Neural progenitor cell (in vitro differentiated cells): ENCODE data around the gene SDCCAG8.

Source experiments
- CTCF ChIP-seq: fragments of 200-600 bp; sonication (generic); IDR thresholded peaks from 2 replicates; pipeline ENCODE4 v1.5.1; 2017; ENCODE audit warnings: antibody characterized with exemption, mild to moderate bottlenecking
- EZH2 ChIP-seq: fragments of 200-600 bp; sonication (generic); IDR thresholded peaks from 2 replicates; pipeline ENCODE4 v1.6.1; 2017; ENCODE audit warnings: antibody characterized with exemption, mild to moderate bottlenecking, moderate library complexity

DNA sequence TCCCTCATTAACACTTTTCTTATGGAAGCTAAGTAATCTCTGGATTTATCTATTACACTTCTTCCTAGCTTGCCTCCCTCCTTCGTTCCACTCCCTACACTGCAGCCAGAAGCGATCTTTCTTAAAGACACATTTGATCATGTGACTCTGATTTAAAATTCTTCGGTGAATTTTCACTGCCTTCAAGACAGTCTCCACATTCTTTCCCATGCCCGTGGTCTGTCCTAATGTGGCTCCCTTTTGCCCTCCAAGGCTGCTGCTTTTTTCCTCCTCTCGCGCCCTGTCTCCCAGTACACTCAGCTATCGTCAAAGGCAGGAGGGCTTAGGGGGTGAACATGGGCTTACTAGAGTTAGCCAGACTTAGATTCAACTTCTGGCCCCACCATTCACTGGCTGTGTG lies 64.4 kb downstream of the SDCCAG8 start:
- TF ChIP-seq CTCF, result no peak
- no peak for TF ChIP-seq EZH2
